ENCODE results near the gene DDX17. TPM values are rescaled to one million over a fixed set of nuclear protein-coding genes. Genes with fewer than 3 reads are reported as not detected.
A peak's percentile ranks its signal among the peaks of the same experiment; 100 is the strongest.

Gene DDX17
- total and polyA plus RNA-seq, 4 experiments from 2014 or later, result 10.0 to 960 (median 486) TPM

- peaks cover 0 to 2% (median 0%) of the 10 kb centered on the region in 8 donors for H3K9me3 Mint-ChIP-seq
- Histone ChIP-seq H3K4me1 (ENCODE audit: insufficient read depth, low read length) (peaks cover 11% of the 10 kb centered on the region), H3K9me3 (ENCODE audit: control insufficient read depth in 1 of 2, low read length in 2 of 2) (no peaks in the 10 kb centered on the region), H3K36me3 (ENCODE audit: insufficient read depth, low read length) (peaks cover 84% of the 10 kb centered on the region), H3K27me3 (ENCODE audit: insufficient read depth, low read length) (no peaks in the 10 kb centered on the region), H3K4me3 (ENCODE audit: low read length in 2 of 2) (no peak overlapping the region), H3K27ac (ENCODE audit: low read depth, low read length) (no peak overlapping the region)
- intact Hi-C loops (cut with micrococcal nuclease), result no loop called here
- no peaks in the 10 kb centered on the region for H3K27me3 Mint-ChIP-seq
- H3K27ac Mint-ChIP-seq, result peak overlapping the region in 4 of 7 donors; percentile 66 to 84 (median 73)
- ChIA-PET CTCF (ENCODE audit: partially characterized antibody) (interaction anchor here (0.7 to 2.3 kb wide), 2 partner anchors 11 to 15 kb away, joined by 3 to 5 read pairs; no protein-coding TSS in a partner anchor), POLR2A (ENCODE audit: partially characterized antibody) (interaction anchor here (0.7 to 14.9 kb wide), 3 partner anchors 8 to 13 kb away, joined by 3 to 122 read pairs (median 4); no protein-coding TSS in a partner anchor)
- no peak overlapping the region for H3K4me3 Mint-ChIP-seq
- peaks cover 66 to 85% of the 10 kb centered on the region in 2 donors for H3K36me3 Mint-ChIP-seq
- peaks cover 20 to 50% (median 33%) of the 10 kb centered on the region in 4 donors for H3K4me1 Mint-ChIP-seq
- DNase-seq, result no peak
These were observed 18.2 kb downstream of the DDX17 start for GRCh38 chr22:38487946-38488345.

- intact Hi-C loops (cut with micrococcal nuclease), result no loop called here
- Histone ChIP-seq H3K4me3 (ENCODE audit: low read length in 2 of 2) (no peak overlapping the region), H3K27ac (ENCODE audit: low read depth, low read length) (no peak overlapping the region), H3K27me3 (ENCODE audit: insufficient read depth, low read length) (no peaks in the 10 kb centered on the region), H3K4me1 (ENCODE audit: insufficient read depth, low read length) (peaks cover 11% of the 10 kb centered on the region), H3K9me3 (ENCODE audit: control insufficient read depth in 1 of 2, low read length in 2 of 2) (no peaks in the 10 kb centered on the region), H3K36me3 (ENCODE audit: insufficient read depth, low read length) (peaks cover 86% of the 10 kb centered on the region)
- Mint-ChIP-seq H3K36me3 (peaks cover 76 to 90% of the 10 kb centered on the region in 2 donors), H3K27ac (peak overlapping the region in 3 of 7 donors; percentile 36 to 77 (median 60)), H3K27me3 (no peaks in the 10 kb centered on the region), H3K4me1 (peaks cover 13 to 53% (median 29%) of the 10 kb centered on the region in 4 donors), H3K9me3 (peaks cover 0 to 2% (median 0%) of the 10 kb centered on the region in 8 donors), H3K4me3 (no peak overlapping the region)
- DNase-seq, result no peak
- CTCF ChIA-PET (ENCODE audit: partially characterized antibody), result interaction anchor here (1.7 kb wide), 1 partner anchor 88 kb away, joined by 3 read pairs; no protein-coding TSS in a partner anchor
- POLR2A ChIA-PET (ENCODE audit: partially characterized antibody), result interaction anchor here (0.9 to 14.9 kb wide), 3 partner anchors 9 to 15 kb away, joined by 3 to 122 read pairs (median 15); no protein-coding TSS in a partner anchor
These were observed 20.3 kb downstream of the DDX17 start for GRCh38 chr22:38485783-38486182.

- intact Hi-C loops (cut with micrococcal nuclease), result loop anchor here (5.0 kb wide), 1 partner anchor 88 kb away; the partner anchor contains the start of gene DMC1
- Mint-ChIP-seq H3K36me3 (peaks cover 61 to 75% of the 10 kb centered on the region in 2 donors), H3K27ac (peak overlapping the region in 5 of 7 donors; percentile 0 to 85 (median 48)), H3K27me3 (no peaks in the 10 kb centered on the region), H3K4me1 (peaks cover 8 to 40% (median 20%) of the 10 kb centered on the region in 4 donors), H3K4me3 (no peak overlapping the region), H3K9me3 (no peaks in the 10 kb centered on the region)
- peaks cover 11% of the 10 kb centered on the region for H3K4me1 ChIP-seq (ENCODE audit: insufficient read depth, low read length)
- CTCF ChIA-PET (ENCODE audit: partially characterized antibody), result interaction anchor here (1.7 kb wide), 1 partner anchor 90 kb away, joined by 3 read pairs; no protein-coding TSS in a partner anchor
- no peak for DNase-seq
- H3K27ac ChIP-seq (ENCODE audit: low read depth, low read length), result no peak overlapping the region
- POLR2A ChIA-PET (ENCODE audit: partially characterized antibody), result interaction anchor here (3.0 to 14.9 kb wide), 2 partner anchors 10 to 17 kb away, joined by 15 to 122 read pairs; no protein-coding TSS in a partner anchor
- H3K36me3 ChIP-seq (ENCODE audit: insufficient read depth, low read length), result peaks cover 72% of the 10 kb centered on the region
- H3K9me3 ChIP-seq (ENCODE audit: control insufficient read depth in 1 of 2, low read length in 2 of 2), result no peaks in the 10 kb centered on the region
- no peak overlapping the region for H3K4me3 ChIP-seq (ENCODE audit: low read length in 2 of 2)
- no peaks in the 10 kb centered on the region for H3K27me3 ChIP-seq (ENCODE audit: insufficient read depth, low read length)
These were observed 21.9 kb downstream of the DDX17 start for GRCh38 chr22:38484244-38484643.

GRCh38 chr22:38482662-38483308 lies 23.3 kb downstream of the DDX17 start:
- POLR2A ChIA-PET (ENCODE audit: partially characterized antibody), result interaction anchor here (2.5 to 14.9 kb wide), 2 partner anchors 8 to 18 kb away, joined by 15 to 122 read pairs; no protein-coding TSS in a partner anchor
- intact Hi-C loops (cut with micrococcal nuclease), result loop anchor here (5.0 kb wide), 1 partner anchor 90 kb away; the partner anchor contains the start of gene DMC1
- peak overlapping the region in 4 of 7 donors; percentile 23 to 53 (median 41) for H3K27ac Mint-ChIP-seq
- Histone ChIP-seq H3K9me3 (ENCODE audit: control insufficient read depth in 1 of 2, low read length in 2 of 2) (no peaks in the 10 kb centered on the region), H3K4me1 (ENCODE audit: insufficient read depth, low read length) (peaks cover 1% of the 10 kb centered on the region), H3K27ac (ENCODE audit: low read depth, low read length) (no peak overlapping the region), H3K36me3 (ENCODE audit: insufficient read depth, low read length) (peaks cover 58% of the 10 kb centered on the region), H3K4me3 (ENCODE audit: low read length in 2 of 2) (no peak overlapping the region), H3K27me3 (ENCODE audit: insufficient read depth, low read length) (no peaks in the 10 kb centered on the region)
- H3K4me1 Mint-ChIP-seq, result peaks cover 4 to 29% (median 12%) of the 10 kb centered on the region in 4 donors
- no peaks in the 10 kb centered on the region for H3K9me3 Mint-ChIP-seq
- peaks cover 51 to 64% of the 10 kb centered on the region in 2 donors for H3K36me3 Mint-ChIP-seq
- CTCF ChIA-PET (ENCODE audit: partially characterized antibody), result no interaction called here
- H3K27me3 Mint-ChIP-seq, result no peaks in the 10 kb centered on the region
- no peak for DNase-seq
- H3K4me3 Mint-ChIP-seq, result no peak overlapping the region

GRCh38 chr22:38481871-38482332 lies 24.2 kb downstream of the DDX17 start:
- Histone ChIP-seq H3K36me3 (ENCODE audit: insufficient read depth, low read length) (peaks cover 53% of the 10 kb centered on the region), H3K27me3 (ENCODE audit: insufficient read depth, low read length) (no peaks in the 10 kb centered on the region), H3K4me1 (ENCODE audit: insufficient read depth, low read length) (no peaks in the 10 kb centered on the region), H3K4me3 (ENCODE audit: low read length in 2 of 2) (no peak overlapping the region), H3K27ac (ENCODE audit: low read depth, low read length) (no peak overlapping the region), H3K9me3 (ENCODE audit: control insufficient read depth in 1 of 2, low read length in 2 of 2) (no peaks in the 10 kb centered on the region)
- peak overlapping the region in 4 of 7 donors; percentile 22 to 50 (median 40) for H3K27ac Mint-ChIP-seq
- peaks cover 49 to 58% of the 10 kb centered on the region in 2 donors for H3K36me3 Mint-ChIP-seq
- H3K4me1 Mint-ChIP-seq, result peaks cover 3 to 27% (median 10%) of the 10 kb centered on the region in 4 donors
- H3K27me3 Mint-ChIP-seq, result no peaks in the 10 kb centered on the region
- H3K4me3 Mint-ChIP-seq, result peak overlapping the region in 2 of 8 donors; percentile 1 to 55
- intact Hi-C loops (cut with micrococcal nuclease), result loop anchor here (5.0 kb wide), 1 partner anchor 90 kb away; the partner anchor contains the start of gene DMC1
- no peak for DNase-seq
- CTCF ChIA-PET (ENCODE audit: partially characterized antibody), result no interaction called here
- no peaks in the 10 kb centered on the region for H3K9me3 Mint-ChIP-seq
- POLR2A ChIA-PET (ENCODE audit: partially characterized antibody), result interaction anchor here (1.1 to 14.9 kb wide), 6 partner anchors 9 to 185 kb away, joined by 3 to 122 read pairs (median 6); no protein-coding TSS in a partner anchor

- intact Hi-C loops (cut with micrococcal nuclease), result loop anchor here (5.0 kb wide), 1 partner anchor 91 kb away; the partner anchor contains the start of gene DMC1
- no peak for DNase-seq
These were observed 24.8 kb downstream of the DDX17 start for GRCh38 chr22:38481162-38481870.

More at GRCh38 chr22:38481162-38481870, 24.8 kb downstream of the DDX17 start:
- POLR2A ChIA-PET (ENCODE audit: partially characterized antibody), result interaction anchor here (1.1 to 14.9 kb wide), 6 partner anchors 9 to 186 kb away, joined by 3 to 122 read pairs (median 6); no protein-coding TSS in a partner anchor
- peaks cover 47% of the 10 kb centered on the region for H3K36me3 ChIP-seq (ENCODE audit: insufficient read depth, low read length)
- no peaks in the 10 kb centered on the region for H3K27me3 Mint-ChIP-seq
- peak overlapping the region in 5 of 7 donors; percentile 9 to 51 (median 40) for H3K27ac Mint-ChIP-seq
- peaks cover 3 to 24% (median 6%) of the 10 kb centered on the region in 4 donors for H3K4me1 Mint-ChIP-seq
- no peaks in the 10 kb centered on the region for H3K27me3 ChIP-seq (ENCODE audit: insufficient read depth, low read length)
- no peak overlapping the region for H3K4me3 Mint-ChIP-seq
- H3K4me3 ChIP-seq (ENCODE audit: low read length in 2 of 2), result no peak overlapping the region
- H3K9me3 ChIP-seq (ENCODE audit: control insufficient read depth in 1 of 2, low read length in 2 of 2), result no peaks in the 10 kb centered on the region
- H3K4me1 ChIP-seq (ENCODE audit: insufficient read depth, low read length), result no peaks in the 10 kb centered on the region
- CTCF ChIA-PET (ENCODE audit: partially characterized antibody), result no interaction called here
- H3K9me3 Mint-ChIP-seq, result no peaks in the 10 kb centered on the region
- H3K36me3 Mint-ChIP-seq, result peaks cover 44 to 53% of the 10 kb centered on the region in 2 donors
- H3K27ac ChIP-seq (ENCODE audit: low read depth, low read length), result no peak overlapping the region

Data from CD4-positive, alpha-beta memory T cell (primary cell).